ENCODE data around the gene MRAS.
"Not testable (repeated sequence)": the region's sequence is repeated elsewhere in the genome, so short reads cannot be mapped to it uniquely, and the experiment has no call there.

Gene MRAS

DNA sequence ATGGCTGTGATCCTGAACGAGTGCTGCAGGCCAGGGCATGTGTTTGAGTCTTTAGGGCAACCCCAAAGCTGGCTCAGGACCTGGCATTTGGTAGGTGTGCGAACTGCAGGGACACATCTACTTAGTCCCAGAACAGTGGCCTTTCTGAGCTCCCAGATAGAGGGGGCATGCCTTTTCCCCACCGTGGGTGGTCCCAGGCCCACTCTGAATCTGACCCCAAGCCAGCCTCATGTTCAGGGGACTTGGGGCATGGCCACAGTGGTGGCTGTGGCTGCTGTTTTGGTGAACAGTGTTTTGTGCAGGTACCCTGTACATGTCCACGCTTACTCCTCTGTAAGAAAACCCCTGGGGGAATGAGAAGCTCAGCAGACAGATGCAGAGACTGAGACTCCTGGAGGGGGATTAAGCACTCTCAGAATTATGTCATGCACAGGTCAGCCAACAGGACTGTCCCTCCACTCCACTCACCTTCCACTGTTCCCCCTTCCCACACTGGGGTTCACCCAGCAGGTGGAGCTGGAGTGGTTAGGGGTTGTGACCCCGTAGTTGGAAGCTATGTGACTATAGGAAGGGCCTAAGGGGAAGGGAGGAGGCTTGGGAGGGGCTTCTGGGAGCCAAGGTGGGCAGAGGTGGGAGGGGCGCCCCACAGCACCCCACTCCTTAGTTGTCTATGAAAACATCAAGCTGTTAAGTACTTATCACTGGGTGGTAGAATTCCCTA, 102.5 kb downstream of the MRAS start:
- DNase-seq, result no peak

DNA sequence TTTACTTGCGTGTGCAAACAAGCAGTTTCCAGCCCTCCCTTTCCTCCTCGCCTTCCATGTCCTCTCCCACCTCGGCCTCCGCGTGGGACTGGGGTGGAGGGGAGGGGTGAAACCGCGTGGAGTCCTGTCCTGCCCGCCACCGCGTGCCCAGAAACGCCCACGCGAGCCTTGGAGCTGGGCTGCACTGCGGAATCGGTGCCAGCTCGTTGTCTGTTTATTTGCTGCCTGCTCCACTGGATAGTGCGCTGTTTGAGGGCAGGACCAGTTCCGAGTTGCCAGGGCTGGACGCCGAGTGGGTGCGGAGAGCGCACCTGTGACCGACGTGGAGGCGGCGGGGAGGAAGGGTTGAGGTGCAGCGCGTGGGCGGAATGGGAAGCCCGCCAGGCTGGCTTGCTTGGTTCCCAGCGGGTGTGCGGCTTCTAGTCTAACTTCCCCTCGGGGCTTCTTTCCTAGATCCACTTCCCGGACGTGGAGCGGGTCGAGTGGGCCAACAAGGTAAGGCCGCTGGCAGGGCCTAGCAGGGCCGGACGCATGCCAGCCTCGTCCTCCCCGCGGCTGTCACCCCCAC, 103.3 kb downstream of the MRAS start:
- DNase-seq, result no peak

- no peak for DNase-seq
These were observed 104.1 kb downstream of the MRAS start for GRCh38 chr3:138452436-138452835.

GRCh38 chr3:138453940-138454339, 105.6 kb downstream of the MRAS start:
- DNase-seq, result not testable (repeated sequence)

Measured in hippocampal formation (tissue), 2 donors.